B cell (primary cell): ENCODE results near the gene KRT75. TPM values are rescaled to one million over a fixed set of nuclear protein-coding genes. Genes with fewer than 3 reads are reported as not detected.

Source experiments
- ATAC-seq: fragments of 200-7000 bp; cut with Tn5 transposase; one replicate; pipeline ENCODE4 v1.10.0; 2021; ENCODE audit warnings: low read depth, mild to moderate bottlenecking, moderate number of reproducible peaks, moderate library complexity
- CTCF ChIA-PET: fragments of 350-600 bp; sonication (Branson Sonifier 250); formaldehyde crosslinking; loops from one replicate; lab custom pipeline; 2021; ENCODE audit warnings: antibody characterized with exemption, inconsistent platforms; lab: Charles Lee
- POLR2A ChIA-PET: fragments of 350-600 bp; sonication (Branson Sonifier 250); formaldehyde crosslinking; loops from one replicate; lab custom pipeline; 2021; ENCODE audit warnings: antibody characterized with exemption; lab: Charles Lee
- DNase-seq: peaks from one replicate; pipeline ENCODE4 v3.0.0; 2013
- H2AFZ ChIP-seq: 2 replicates; pipeline ENCODE4 v1.6.1; 2012; ENCODE audit warnings: mild to moderate bottlenecking, low read depth, low read length; ENCODE audit not compliant: insufficient read depth, poor library complexity, severe bottlenecking
- H3K27ac ChIP-seq, 2 donors: 1 replicate in 1 of 2; 2 replicates in 1 of 2; pipeline ENCODE4 v1.5.1; 2012 to 2013; ENCODE audit warnings: low read length in 2 of 2, mild to moderate bottlenecking in 2 of 2, moderate library complexity in 1 of 2
- H3K27me3 ChIP-seq, 4 experiments: fragments of 200-600 bp in 1 of 4; sonication (generic) in 1 of 4; replicated peaks in 1 of 4; 1 replicate in 2 of 4; 2 replicates in 2 of 4; pipeline versions ENCODE4 v1.6.1 to v1.7.0; 2013 to 2016; ENCODE audit warnings: low read length in 3 of 4, mild to moderate bottlenecking in 2 of 4, mixed read lengths in 1 of 4, moderate library complexity in 1 of 4; ENCODE audit not compliant: insufficient read depth in 4 of 4, control insufficient read depth in 3 of 4; ENCODE audit errors: control extremely low read depth in 1 of 4
- H3K36me3 ChIP-seq, 2 experiments: replicated peaks in 1 of 2; 1 replicate in 1 of 2; 2 replicates in 1 of 2; pipeline versions ENCODE4 v1.6.1 to v1.7.1; 2013; ENCODE audit warnings: low read length in 1 of 2; ENCODE audit not compliant: insufficient read depth in 2 of 2, control insufficient read depth in 1 of 2; ENCODE audit errors: control extremely low read depth in 1 of 2, extremely low read depth in 1 of 2
- H3K4me1 ChIP-seq, 2 donors: fragments of 200-600 bp in 1 of 2; sonication (generic) in 1 of 2; 1 replicate in 1 of 2; 2 replicates in 1 of 2; pipeline versions ENCODE4 v1.5.1 to v1.6.1; 2013 to 2017; ENCODE audit warnings: low read length in 2 of 2; ENCODE audit not compliant: control insufficient read depth in 2 of 2, insufficient read depth in 2 of 2
- H3K4me2 ChIP-seq: replicated peaks from 2 replicates; pipeline ENCODE3; 2012; ENCODE audit warnings: mild to moderate bottlenecking, low read depth, low read length; ENCODE audit not compliant: poor library complexity, severe bottlenecking
- H3K4me3 ChIP-seq, 5 experiments: fragments of 200-600 bp in 1 of 5; sonication (generic) in 1 of 5; 1 replicate in 3 of 5; 2 replicates in 2 of 5; pipeline versions ENCODE4 v1.5.1 to v1.7.0; 2011 to 2016; ENCODE audit warnings: low read length in 4 of 5, mild to moderate bottlenecking in 4 of 5, low read depth in 2 of 5, control low read depth in 1 of 5, moderate library complexity in 1 of 5; ENCODE audit not compliant: insufficient read depth in 1 of 5; ENCODE audit errors: control extremely low read depth in 1 of 5, extremely low read depth in 1 of 5
- H3K79me2 ChIP-seq: fragments of 200-600 bp; sonication (generic); one replicate; pipeline ENCODE4 v1.6.0; 2016; ENCODE audit warnings: low read length; ENCODE audit not compliant: control insufficient read depth, insufficient read depth
- H3K9ac ChIP-seq: fragments of 200-600 bp; sonication (generic); 2 replicates; pipeline ENCODE4 v1.6.1; 2017; ENCODE audit warnings: mild to moderate bottlenecking, low read length, moderate library complexity
- H3K9me3 ChIP-seq, 3 donors: one replicate each; pipeline versions ENCODE4 v1.6.1 to v1.7.1; 2013; ENCODE audit warnings: low read length in 2 of 3; ENCODE audit not compliant: control insufficient read depth in 2 of 3, insufficient read depth in 1 of 3; ENCODE audit errors: control extremely low read depth in 1 of 3
- H4K20me1 ChIP-seq: 2 replicates; pipeline ENCODE4 v1.6.0; 2012; ENCODE audit warnings: mild to moderate bottlenecking, low read length; ENCODE audit not compliant: insufficient read depth, control insufficient read depth, poor library complexity, severe bottlenecking
- H3K27ac Mint-ChIP-seq: one replicate; pipeline ENCODE4 v1.8.0; 2021; ENCODE audit warnings: mixed read lengths
- H3K27me3 Mint-ChIP-seq: one replicate; pipeline ENCODE4 v1.8.0; 2021; ENCODE audit warnings: mixed read lengths
- H3K4me1 Mint-ChIP-seq: one replicate; pipeline ENCODE4 v1.8.0; 2021; ENCODE audit warnings: mixed read lengths
- H3K4me3 Mint-ChIP-seq: one replicate; pipeline ENCODE4 v1.8.0; 2021; ENCODE audit warnings: mixed read lengths
- H3K9me3 Mint-ChIP-seq: one replicate; pipeline ENCODE4 v1.8.0; 2022; ENCODE audit warnings: mixed read lengths; ENCODE audit not compliant: insufficient read depth
- EZH2 ChIP-seq: IDR thresholded peaks from 2 replicates; pipeline ENCODE4 v1.6.1; 2012; ENCODE audit warnings: borderline replicate concordance, low read depth, mild to moderate bottlenecking, moderate library complexity, low read length; ENCODE audit not compliant: insufficient read depth, poor library complexity, severe bottlenecking
- WGBS: methylation state at CpG from one replicate; pipeline ENCODE4 v1.1.5; 2013; ENCODE audit warnings: missing lambda C conversion rate; ENCODE audit not compliant: insufficient coverage; 5-methylcytosine and 5-hydroxymethylcytosine counted together
- intact Hi-C: fragments of 100-400 bp; cut with micrococcal nuclease; formaldehyde crosslinking; loops from one replicate; pipeline ENCODE4 v1.10.0; 2022
- polyA plus RNA-seq: library from polyadenylated mRNA; depleted of rRNA; stranded (reverse); fragments of >200 nt; gene quantifications from 2 replicates; pipeline ENCODE4 v1.2.3, GENCODE V29; 2012
- total RNA-seq, 2 donors: library from RNA; stranded (reverse); fragments of 120-200 nt in 1 of 2; gene quantifications; 1 replicate in 1 of 2; 2 replicates in 1 of 2; pipeline versions ENCODE4 v1.2.3 to v1.2.4, GENCODE V29; 2013 to 2022
- TF ChIP-seq, protein P1 (sequence below): fragments of 200-600 bp; IDR thresholded peaks from one replicate; pipeline ENCODE4 v1.8.0; 2022; ENCODE audit warnings: antibody characterized with exemption, mild to moderate bottlenecking

The KRT75 gene
- total and polyA plus RNA-seq, 2 donors (not counting 1 experiment from before 2014, with no cell fraction given): not detected

DNA sequence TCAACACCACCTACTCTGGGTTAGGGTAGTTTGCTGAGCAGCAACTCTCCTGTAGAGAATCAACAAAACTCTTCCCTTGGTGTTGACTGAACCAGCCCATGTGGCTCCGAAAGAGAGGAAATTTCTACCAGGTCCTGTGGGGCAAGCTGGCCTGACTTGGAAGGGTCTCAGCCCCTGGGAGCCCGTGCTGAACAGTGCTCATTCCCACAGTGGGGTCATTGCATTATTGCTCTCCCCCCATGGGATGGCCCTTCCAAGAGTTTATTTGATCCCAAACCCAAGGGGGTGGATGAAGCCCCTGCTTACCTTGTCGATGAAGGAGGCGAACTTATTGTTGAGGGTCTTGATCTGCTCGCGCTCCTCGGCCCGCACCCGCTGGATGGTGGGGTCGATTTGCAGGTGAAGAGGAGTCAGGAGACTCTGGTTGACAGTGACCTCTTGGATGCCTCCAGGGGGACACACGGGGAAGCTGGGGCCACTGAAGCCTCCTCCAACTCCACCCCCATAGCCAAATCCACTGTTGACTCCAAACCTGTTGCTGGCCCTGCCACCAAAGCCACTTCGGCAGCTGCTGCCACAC lies 580 bp downstream of the KRT75 start:
- CTCF ChIA-PET: no interaction called here
- Histone ChIP-seq H3K36me3 (no peaks in the 10 kb centered on the region), H3K27ac (no peak overlapping the region), H3K9ac (no peak overlapping the region), H2AFZ (no peak overlapping the region), H4K20me1 (no peaks in the 10 kb centered on the region), H3K4me3 (no peak overlapping the region), H3K4me1 (no peaks in the 10 kb centered on the region), H3K9me3 (peaks cover 0 to 5% (median 0%) of the 10 kb centered on the region in 3 donors), H3K79me2 (no peaks in the 10 kb centered on the region), H3K4me2 (no peak overlapping the region), H3K27me3 (peaks cover 0 to 2% (median 1%) of the 10 kb centered on the region in 4 experiments)
- Mint-ChIP-seq H3K27me3 (peaks cover 25% of the 10 kb centered on the region), H3K27ac (no peak overlapping the region), H3K9me3 (no peaks in the 10 kb centered on the region), H3K4me3 (no peak overlapping the region), H3K4me1 (no peaks in the 10 kb centered on the region)
- intact Hi-C loops: no loop called here
- 93% methylated on average over 12 of the region's 12 CpGs for WGBS
- no peak for DNase-seq
- no peak for TF ChIP-seq EZH2
- TF ChIP-seq, protein P1, sequence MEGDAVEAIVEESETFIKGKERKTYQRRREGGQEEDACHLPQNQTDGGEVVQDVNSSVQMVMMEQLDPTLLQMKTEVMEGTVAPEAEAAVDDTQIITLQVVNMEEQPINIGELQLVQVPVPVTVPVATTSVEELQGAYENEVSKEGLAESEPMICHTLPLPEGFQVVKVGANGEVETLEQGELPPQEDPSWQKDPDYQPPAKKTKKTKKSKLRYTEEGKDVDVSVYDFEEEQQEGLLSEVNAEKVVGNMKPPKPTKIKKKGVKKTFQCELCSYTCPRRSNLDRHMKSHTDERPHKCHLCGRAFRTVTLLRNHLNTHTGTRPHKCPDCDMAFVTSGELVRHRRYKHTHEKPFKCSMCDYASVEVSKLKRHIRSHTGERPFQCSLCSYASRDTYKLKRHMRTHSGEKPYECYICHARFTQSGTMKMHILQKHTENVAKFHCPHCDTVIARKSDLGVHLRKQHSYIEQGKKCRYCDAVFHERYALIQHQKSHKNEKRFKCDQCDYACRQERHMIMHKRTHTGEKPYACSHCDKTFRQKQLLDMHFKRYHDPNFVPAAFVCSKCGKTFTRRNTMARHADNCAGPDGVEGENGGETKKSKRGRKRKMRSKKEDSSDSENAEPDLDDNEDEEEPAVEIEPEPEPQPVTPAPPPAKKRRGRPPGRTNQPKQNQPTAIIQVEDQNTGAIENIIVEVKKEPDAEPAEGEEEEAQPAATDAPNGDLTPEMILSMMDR: no peak
- POLR2A ChIA-PET: no interaction called here
- no peak for ATAC-seq

DNA sequence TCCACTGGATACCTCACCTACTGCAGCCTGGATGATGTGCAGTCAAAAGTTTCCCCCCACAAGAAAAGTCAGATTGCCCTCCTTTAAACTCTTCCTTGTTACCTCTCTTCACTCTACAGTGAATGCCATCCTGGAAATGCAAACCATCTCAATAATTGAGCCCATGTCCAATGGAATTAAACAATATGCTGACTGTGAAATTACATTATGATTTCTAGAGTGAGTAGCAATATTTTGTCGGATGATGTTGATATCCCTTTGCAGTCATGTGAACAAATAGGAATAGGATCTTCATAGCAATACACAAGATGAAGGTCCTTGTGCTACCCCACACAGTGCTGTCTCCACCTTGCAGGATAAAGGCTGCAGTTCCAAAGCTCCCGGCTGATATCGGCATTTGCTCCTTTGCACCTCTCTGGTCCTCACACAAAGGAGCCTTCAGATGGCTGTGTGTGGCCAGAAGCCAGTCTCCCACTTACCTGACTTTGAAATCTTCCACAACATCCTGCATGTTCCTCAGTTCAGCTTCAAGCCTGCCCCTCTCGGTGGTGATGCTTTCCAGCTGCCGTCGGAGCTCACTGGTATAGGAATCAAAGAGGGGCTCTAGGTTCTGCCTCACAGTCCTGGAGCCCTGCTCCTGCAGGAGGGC lies 1.5 kb downstream of the KRT75 start:
- H3K9ac ChIP-seq: no peak overlapping the region
- intact Hi-C loops: no loop called here
- peaks cover 0 to 2% (median 1%) of the 10 kb centered on the region in 4 experiments for H3K27me3 ChIP-seq
- ChIA-PET POLR2A (no interaction called here), CTCF (no interaction called here)
- H3K9me3 Mint-ChIP-seq: no peaks in the 10 kb centered on the region
- H3K36me3 ChIP-seq: no peaks in the 10 kb centered on the region
- no peak overlapping the region for H2AFZ ChIP-seq
- no peak for ATAC-seq
- H3K4me3 ChIP-seq: no peak overlapping the region
- peaks cover 0 to 5% (median 0%) of the 10 kb centered on the region in 3 donors for H3K9me3 ChIP-seq
- no peaks in the 10 kb centered on the region for H3K4me1 ChIP-seq
- 93% methylated on average over 5 of the region's 6 CpGs for WGBS
- DNase-seq: no peak
- H4K20me1 ChIP-seq: no peaks in the 10 kb centered on the region
- H3K27ac ChIP-seq: no peak overlapping the region
- no peak overlapping the region for H3K4me2 ChIP-seq
- TF ChIP-seq, protein P1: no peak
- no peak for TF ChIP-seq EZH2
- no peak overlapping the region for H3K27ac Mint-ChIP-seq
- H3K79me2 ChIP-seq: no peaks in the 10 kb centered on the region
- H3K4me1 Mint-ChIP-seq: no peaks in the 10 kb centered on the region
- peaks cover 28% of the 10 kb centered on the region for H3K27me3 Mint-ChIP-seq
- no peak overlapping the region for H3K4me3 Mint-ChIP-seq
